ENCODE results near the gene RBBP6.

RBBP6 gene

GRCh38 chr16:24609417-24609739, 70.0 kb downstream of the RBBP6 start:
- H3K36me3 ChIP-seq (ENCODE audit: control insufficient read depth in 2 of 2, insufficient read depth in 1 of 2, low read length in 2 of 2) = no peaks in the 10 kb centered on the region
- ChIA-PET CTCF (interaction anchor here (0.6 kb wide), 2 partner anchors 117 to 212 kb away, joined by 4 to 6 read pairs; no protein-coding TSS in a partner anchor), POLR2A (interaction anchor here (0.6 to 0.7 kb wide), 2 partner anchors 92 to 501 kb away, joined by 3 to 4 read pairs; no protein-coding TSS in a partner anchor)
- H3K27ac ChIP-seq (ENCODE audit: extremely low read depth, low read depth, low read length) = no peak overlapping the region; the same call in 1 of the 2 replicates
- no peaks in the 10 kb centered on the region for H3K9me3 ChIP-seq (ENCODE audit: control insufficient read depth, insufficient read depth, low read depth, low read length)
- TF ChIP-seq ZNF366 (tag by site-specific recombination; conservative IDR thresholded peaks at IDR 0.05) (peak; percentile 22; the same call in 1 of the 2 replicates), GLIS1 (tag by site-specific recombination; IDR thresholded peaks at IDR 0.05) (peak; percentile 14; the same call in 1 of the 2 replicates), ZNF16 (tag by site-specific recombination; IDR thresholded peaks at IDR 0.05; ENCODE audit: low read depth) (no peak), ZNF596 (tag by site-specific recombination; IDR thresholded peaks at IDR 0.05) (peak; percentile 98), ZNF558 (tag by site-specific recombination; IDR thresholded peaks at IDR 0.05) (no peak), OSR2 (tag by site-specific recombination; IDR thresholded peaks at IDR 0.05) (no peak; the same call in 1 of the 2 replicates), ZFP69B (tag by site-specific recombination; IDR thresholded peaks at IDR 0.05) (peak; percentile 79)
- peak overlapping the region; percentile 40 for H3K4me3 ChIP-seq (ENCODE audit: low read depth, low read length)
- 0 out of 2 replicates have a peak, but pooled peaks cover 7% of the 10 kb centered on the region for H3K4me1 ChIP-seq (ENCODE audit: control insufficient read depth, insufficient read depth, low read length)

GRCh38 chr16:24609740-24610415, 70.5 kb downstream of the RBBP6 start:
- Histone ChIP-seq H3K9me3 (ENCODE audit: control insufficient read depth, insufficient read depth, low read depth, low read length) (no peaks in the 10 kb centered on the region), H3K27ac (ENCODE audit: extremely low read depth, low read depth, low read length) (no peak overlapping the region; the same call in 1 of the 2 replicates), H3K4me3 (ENCODE audit: low read depth, low read length) (peak overlapping the region; percentile 40), H3K36me3 (ENCODE audit: control insufficient read depth in 2 of 2, insufficient read depth in 1 of 2, low read length in 2 of 2) (no peaks in the 10 kb centered on the region), H3K4me1 (ENCODE audit: control insufficient read depth, insufficient read depth, low read length) (0 out of 2 replicates have a peak, but pooled peaks cover 7% of the 10 kb centered on the region)
- POLR2A ChIA-PET = interaction anchor here (0.7 kb wide), 1 partner anchor 500 kb away, joined by 4 read pairs; no protein-coding TSS in a partner anchor
- CTCF ChIA-PET = interaction anchor here (0.6 kb wide), 1 partner anchor 117 kb away, joined by 4 read pairs; no protein-coding TSS in a partner anchor
- TF ChIP-seq ZBTB20 (tag by site-specific recombination; IDR thresholded peaks at IDR 0.05) (0 out of 2 replicates have a peak, but pooled peaks have one; percentile 31), PRDM10 (tag by site-specific recombination; IDR thresholded peaks at IDR 0.05) (peak; percentile 25), ZNF707 (tag by site-specific recombination; IDR thresholded peaks at IDR 0.05) (no peak), ZNF530 (tag by site-specific recombination; IDR thresholded peaks at IDR 0.05; ENCODE audit: low read depth) (no peak), ZNF221 (tag by site-specific recombination; IDR thresholded peaks at IDR 0.05; ENCODE audit: borderline replicate concordance) (no peak), ZSCAN18 (tag by site-specific recombination; IDR thresholded peaks at IDR 0.05) (no peak), ZNF677 (tag by site-specific recombination; IDR thresholded peaks at IDR 0.05) (no peak), ZFP3 (tag by site-specific recombination; IDR thresholded peaks at IDR 0.05; ENCODE audit: low read depth) (no peak), ZNF747 (tag by site-specific recombination; IDR thresholded peaks at IDR 0.05) (no peak), PRDM2 (tag by site-specific recombination; IDR thresholded peaks at IDR 0.05; ENCODE audit: borderline replicate concordance) (no peak), ZNF18 (tag by site-specific recombination; IDR thresholded peaks at IDR 0.05) (no peak), SCRT2 (tag by site-specific recombination; IDR thresholded peaks at IDR 0.05) (peak; percentile 60), ZNF223 (tag by site-specific recombination; IDR thresholded peaks at IDR 0.05) (no peak), ZBTB48 (tag by site-specific recombination; IDR thresholded peaks at IDR 0.05) (no peak)

All from HEK293 (cell line).